Left kidney (tissue), 2 donors: ENCODE results near the gene ZBTB20. TPM values are rescaled to one million over a fixed set of nuclear protein-coding genes. Genes with fewer than 3 reads are reported as not detected.
"Not testable (repeated sequence)": the region's sequence is repeated elsewhere in the genome, so short reads cannot be mapped to it uniquely, and the experiment has no call there.

Experiments
- DNase-seq: peaks from one replicate; pipeline ENCODE4 v3.0.0-alpha.2; 2013
- polyA plus RNA-seq: library from polyadenylated mRNA; unstranded; fragments of 120-200 nt; gene quantifications from one replicate; pipeline ENCODE4 v1.2.1, GENCODE V29; 2013; ENCODE audit not compliant: insufficient read length

Gene ZBTB20
- polyA plus RNA-seq, 1 donor, result 5.6 TPM

GRCh38 chr3:114712728-114713492 is 434.2 kb downstream of the ZBTB20 start:
- DNase-seq, result no peak

GRCh38 chr3:114711321-114711886 is 435.7 kb downstream of the ZBTB20 start:
- no peak for DNase-seq

- no peak for DNase-seq
Observed at GRCh38 chr3:114709102-114709501, 438.0 kb downstream of the ZBTB20 start.

GRCh38 chr3:114707252-114707860 is 439.7 kb downstream of the ZBTB20 start:
- DNase-seq, result no peak

GRCh38 chr3:114706591-114707232 is 440.4 kb downstream of the ZBTB20 start:
- no peak for DNase-seq

- no peak for DNase-seq
Observed at GRCh38 chr3:114700637-114701234, 446.4 kb downstream of the ZBTB20 start.

- DNase-seq, result no peak
Observed at GRCh38 chr3:114698146-114699105, 448.7 kb downstream of the ZBTB20 start.

GRCh38 chr3:114697401-114697800 is 449.7 kb downstream of the ZBTB20 start:
- DNase-seq, result no peak

- no peak for DNase-seq
Observed at GRCh38 chr3:114694251-114694650, 452.8 kb downstream of the ZBTB20 start.

GRCh38 chr3:114691871-114692270 is 455.2 kb downstream of the ZBTB20 start:
- no peak for DNase-seq

GRCh38 chr3:114690911-114691310 is 456.2 kb downstream of the ZBTB20 start:
- no peak for DNase-seq

- no peak for DNase-seq
Observed at GRCh38 chr3:114687151-114687550, 459.9 kb downstream of the ZBTB20 start.

- no peak for DNase-seq
Observed at GRCh38 chr3:114686621-114687020, 460.5 kb downstream of the ZBTB20 start.

- no peak for DNase-seq
Observed at GRCh38 chr3:114685161-114685560, 461.9 kb downstream of the ZBTB20 start.

- no peak for DNase-seq
Observed at GRCh38 chr3:114680299-114680698, 466.8 kb downstream of the ZBTB20 start.

- not testable (repeated sequence) for DNase-seq
Observed at GRCh38 chr3:114679773-114680172, 467.3 kb downstream of the ZBTB20 start.

- DNase-seq, result no peak
Observed at GRCh38 chr3:114675104-114675503, 472.0 kb downstream of the ZBTB20 start.

- no peak for DNase-seq
Observed at GRCh38 chr3:114674036-114674435, 473.1 kb downstream of the ZBTB20 start.

GRCh38 chr3:114673481-114673880 is 473.6 kb downstream of the ZBTB20 start:
- no peak for DNase-seq

GRCh38 chr3:114672692-114673447 is 474.2 kb downstream of the ZBTB20 start:
- no peak for DNase-seq
